ENCODE data around the gene CDC42BPG.

The CDC42BPG gene

GRCh38 chr11:64799256-64799622 is 45.2 kb downstream of the CDC42BPG start:
- Histone ChIP-seq H3K27ac (ENCODE audit: low read depth, low read length) (no peak overlapping the region), H3K9ac (ENCODE audit: low read depth, low read length) (no peak overlapping the region), H3K27me3 (ENCODE audit: control insufficient read depth, insufficient read depth, low read length) (no peaks in the 10 kb centered on the region), H3K4me3 (ENCODE audit: low read depth, low read length) (no peak overlapping the region), H3K36me3 (ENCODE audit: control insufficient read depth, insufficient read depth, low read length) (peaks cover 16% of the 10 kb centered on the region), H3K4me1 (ENCODE audit: control insufficient read depth, insufficient read depth, low read length) (peaks cover 7% of the 10 kb centered on the region), H3K9me3 (ENCODE audit: control insufficient read depth, insufficient read depth, low read length) (no peaks in the 10 kb centered on the region)

- Histone ChIP-seq H3K36me3 (ENCODE audit: control insufficient read depth, insufficient read depth, low read length) (peaks cover 14% of the 10 kb centered on the region), H3K9me3 (ENCODE audit: control insufficient read depth, insufficient read depth, low read length) (no peaks in the 10 kb centered on the region), H3K27ac (ENCODE audit: low read depth, low read length) (no peak overlapping the region), H3K27me3 (ENCODE audit: control insufficient read depth, insufficient read depth, low read length) (no peaks in the 10 kb centered on the region), H3K9ac (ENCODE audit: low read depth, low read length) (no peak overlapping the region), H3K4me3 (ENCODE audit: low read depth, low read length) (no peak overlapping the region), H3K4me1 (ENCODE audit: control insufficient read depth, insufficient read depth, low read length) (no peaks in the 10 kb centered on the region)
Measured at GRCh38 chr11:64796757-64797541, 47.5 kb downstream of the CDC42BPG start.

GRCh38 chr11:64796047-64796756 is 48.3 kb downstream of the CDC42BPG start:
- H3K9ac ChIP-seq (ENCODE audit: low read depth, low read length) = no peak overlapping the region
- no peak overlapping the region for H3K4me3 ChIP-seq (ENCODE audit: low read depth, low read length)
- H3K27ac ChIP-seq (ENCODE audit: low read depth, low read length) = no peak overlapping the region
- H3K36me3 ChIP-seq (ENCODE audit: control insufficient read depth, insufficient read depth, low read length) = peaks cover 14% of the 10 kb centered on the region
- H3K27me3 ChIP-seq (ENCODE audit: control insufficient read depth, insufficient read depth, low read length) = no peaks in the 10 kb centered on the region
- H3K9me3 ChIP-seq (ENCODE audit: control insufficient read depth, insufficient read depth, low read length) = no peaks in the 10 kb centered on the region
- H3K4me1 ChIP-seq (ENCODE audit: control insufficient read depth, insufficient read depth, low read length) = no peaks in the 10 kb centered on the region

- Histone ChIP-seq H3K36me3 (ENCODE audit: control insufficient read depth, insufficient read depth, low read length) (peaks cover 17% of the 10 kb centered on the region), H3K27me3 (ENCODE audit: control insufficient read depth, insufficient read depth, low read length) (no peaks in the 10 kb centered on the region), H3K27ac (ENCODE audit: low read depth, low read length) (no peak overlapping the region), H3K9me3 (ENCODE audit: control insufficient read depth, insufficient read depth, low read length) (no peaks in the 10 kb centered on the region), H3K4me1 (ENCODE audit: control insufficient read depth, insufficient read depth, low read length) (no peaks in the 10 kb centered on the region), H3K9ac (ENCODE audit: low read depth, low read length) (no peak overlapping the region), H3K4me3 (ENCODE audit: low read depth, low read length) (no peak overlapping the region)
Measured at GRCh38 chr11:64794526-64794925, 49.9 kb downstream of the CDC42BPG start.

GRCh38 chr11:64793271-64794160 is 50.9 kb downstream of the CDC42BPG start:
- Histone ChIP-seq H3K4me1 (ENCODE audit: control insufficient read depth, insufficient read depth, low read length) (no peaks in the 10 kb centered on the region), H3K27me3 (ENCODE audit: control insufficient read depth, insufficient read depth, low read length) (no peaks in the 10 kb centered on the region), H3K4me3 (ENCODE audit: low read depth, low read length) (no peak overlapping the region), H3K36me3 (ENCODE audit: control insufficient read depth, insufficient read depth, low read length) (peaks cover 16% of the 10 kb centered on the region), H3K27ac (ENCODE audit: low read depth, low read length) (no peak overlapping the region), H3K9me3 (ENCODE audit: control insufficient read depth, insufficient read depth, low read length) (no peaks in the 10 kb centered on the region), H3K9ac (ENCODE audit: low read depth, low read length) (no peak overlapping the region)

- no peaks in the 10 kb centered on the region for H3K4me1 ChIP-seq (ENCODE audit: control insufficient read depth, insufficient read depth, low read length)
- no peaks in the 10 kb centered on the region for H3K27me3 ChIP-seq (ENCODE audit: control insufficient read depth, insufficient read depth, low read length)
- H3K4me3 ChIP-seq (ENCODE audit: low read depth, low read length) = no peak overlapping the region
- H3K9me3 ChIP-seq (ENCODE audit: control insufficient read depth, insufficient read depth, low read length) = no peaks in the 10 kb centered on the region
- peaks cover 16% of the 10 kb centered on the region for H3K36me3 ChIP-seq (ENCODE audit: control insufficient read depth, insufficient read depth, low read length)
- no peak overlapping the region for H3K9ac ChIP-seq (ENCODE audit: low read depth, low read length)
- no peak overlapping the region for H3K27ac ChIP-seq (ENCODE audit: low read depth, low read length)
Measured at GRCh38 chr11:64792482-64792881, 52.0 kb downstream of the CDC42BPG start.

- no peak overlapping the region for H3K4me3 ChIP-seq (ENCODE audit: low read depth, low read length)
- H3K36me3 ChIP-seq (ENCODE audit: control insufficient read depth, insufficient read depth, low read length) = peaks cover 13% of the 10 kb centered on the region
- H3K9me3 ChIP-seq (ENCODE audit: control insufficient read depth, insufficient read depth, low read length) = no peaks in the 10 kb centered on the region
- H3K4me1 ChIP-seq (ENCODE audit: control insufficient read depth, insufficient read depth, low read length) = no peaks in the 10 kb centered on the region
- H3K9ac ChIP-seq (ENCODE audit: low read depth, low read length) = no peak overlapping the region
- no peaks in the 10 kb centered on the region for H3K27me3 ChIP-seq (ENCODE audit: control insufficient read depth, insufficient read depth, low read length)
- H3K27ac ChIP-seq (ENCODE audit: low read depth, low read length) = no peak overlapping the region
Measured at GRCh38 chr11:64791781-64792291, 52.6 kb downstream of the CDC42BPG start.

- Histone ChIP-seq H3K4me1 (ENCODE audit: control insufficient read depth, insufficient read depth, low read length) (no peaks in the 10 kb centered on the region), H3K27me3 (ENCODE audit: control insufficient read depth, insufficient read depth, low read length) (no peaks in the 10 kb centered on the region), H3K27ac (ENCODE audit: low read depth, low read length) (no peak overlapping the region), H3K4me3 (ENCODE audit: low read depth, low read length) (no peak overlapping the region), H3K9ac (ENCODE audit: low read depth, low read length) (no peak overlapping the region), H3K9me3 (ENCODE audit: control insufficient read depth, insufficient read depth, low read length) (no peaks in the 10 kb centered on the region), H3K36me3 (ENCODE audit: control insufficient read depth, insufficient read depth, low read length) (peaks cover 7% of the 10 kb centered on the region)
Measured at GRCh38 chr11:64790205-64791095, 54.0 kb downstream of the CDC42BPG start.

- no peaks in the 10 kb centered on the region for H3K27me3 ChIP-seq (ENCODE audit: control insufficient read depth, insufficient read depth, low read length)
- H3K9me3 ChIP-seq (ENCODE audit: control insufficient read depth, insufficient read depth, low read length) = no peaks in the 10 kb centered on the region
- no peak overlapping the region for H3K27ac ChIP-seq (ENCODE audit: low read depth, low read length)
- H3K9ac ChIP-seq (ENCODE audit: low read depth, low read length) = no peak overlapping the region
- no peaks in the 10 kb centered on the region for H3K4me1 ChIP-seq (ENCODE audit: control insufficient read depth, insufficient read depth, low read length)
- peaks cover 7% of the 10 kb centered on the region for H3K36me3 ChIP-seq (ENCODE audit: control insufficient read depth, insufficient read depth, low read length)
- H3K4me3 ChIP-seq (ENCODE audit: low read depth, low read length) = no peak overlapping the region
Measured at GRCh38 chr11:64789331-64790204, 54.9 kb downstream of the CDC42BPG start.

Data from HUES48 (cell line).